ENCODE data around the gene APOD. TPM values are rescaled to one million over a fixed set of nuclear protein-coding genes. Genes with fewer than 3 reads are reported as not detected.

The APOD gene
- total RNA-seq, 2 donors from 2014 or later = 343 to 463 TPM

DNA sequence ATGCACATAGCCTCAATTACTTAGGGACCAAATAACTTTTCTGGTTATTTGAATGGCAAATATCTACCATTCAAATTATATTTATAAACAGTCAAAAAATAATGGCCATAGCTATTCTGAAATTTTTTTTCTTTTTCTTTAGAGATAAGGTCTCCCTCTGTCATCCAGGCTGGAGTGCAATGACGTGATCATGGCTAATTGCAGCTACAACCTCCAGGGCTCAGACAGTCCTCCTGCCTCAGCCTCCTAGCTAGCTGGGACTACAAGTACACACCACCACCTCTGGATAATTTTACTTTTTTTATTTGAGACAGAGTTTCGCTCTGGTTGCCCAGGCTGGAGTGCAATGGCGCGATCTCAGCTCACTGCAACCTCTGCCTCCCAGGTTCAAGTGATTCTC lies 57.2 kb downstream of the APOD start:
- Histone ChIP-seq H3K36me3 (replicated peaks in 1 of 2; ENCODE audit: insufficient read depth in 1 of 2, low read depth in 2 of 2) (no peaks in the 10 kb centered on the region), H3K27ac (no peak overlapping the region), H3K4me1 (peaks cover 5% of the 10 kb centered on the region), H3K4me3 (no peak overlapping the region), H3K27me3 (no peaks in the 10 kb centered on the region), H3K9me3 (no peaks in the 10 kb centered on the region)
- intact Hi-C loops (cut with DNase I) = no loop called here
- no peak for DNase-seq
- no peak for ATAC-seq
- no peak for TF ChIP-seq POLR2A (IDR thresholded peaks at IDR 0.05)
- TF ChIP-seq, protein P1, sequence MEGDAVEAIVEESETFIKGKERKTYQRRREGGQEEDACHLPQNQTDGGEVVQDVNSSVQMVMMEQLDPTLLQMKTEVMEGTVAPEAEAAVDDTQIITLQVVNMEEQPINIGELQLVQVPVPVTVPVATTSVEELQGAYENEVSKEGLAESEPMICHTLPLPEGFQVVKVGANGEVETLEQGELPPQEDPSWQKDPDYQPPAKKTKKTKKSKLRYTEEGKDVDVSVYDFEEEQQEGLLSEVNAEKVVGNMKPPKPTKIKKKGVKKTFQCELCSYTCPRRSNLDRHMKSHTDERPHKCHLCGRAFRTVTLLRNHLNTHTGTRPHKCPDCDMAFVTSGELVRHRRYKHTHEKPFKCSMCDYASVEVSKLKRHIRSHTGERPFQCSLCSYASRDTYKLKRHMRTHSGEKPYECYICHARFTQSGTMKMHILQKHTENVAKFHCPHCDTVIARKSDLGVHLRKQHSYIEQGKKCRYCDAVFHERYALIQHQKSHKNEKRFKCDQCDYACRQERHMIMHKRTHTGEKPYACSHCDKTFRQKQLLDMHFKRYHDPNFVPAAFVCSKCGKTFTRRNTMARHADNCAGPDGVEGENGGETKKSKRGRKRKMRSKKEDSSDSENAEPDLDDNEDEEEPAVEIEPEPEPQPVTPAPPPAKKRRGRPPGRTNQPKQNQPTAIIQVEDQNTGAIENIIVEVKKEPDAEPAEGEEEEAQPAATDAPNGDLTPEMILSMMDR (IDR thresholded peaks at IDR 0.05) = no peak
- 87 to 98% methylated on average over 4 of the region's 4 CpGs for WGBS, 2 donors

GRCh38 chr3:195524171-195524896 lies 59.4 kb downstream of the APOD start:
- DNase-seq (no peak), ATAC-seq (no peak)
- no peaks in the 10 kb centered on the region for H3K27me3 ChIP-seq
- intact Hi-C loops (cut with DNase I) = loop anchor here (5.0 kb wide), 1 partner anchor 252 kb away; the partner anchor contains the start of gene XXYLT1
- H3K9me3 ChIP-seq = no peaks in the 10 kb centered on the region
- TF ChIP-seq POLR2A (IDR thresholded peaks at IDR 0.05) = no peak
- TF ChIP-seq, protein P1 (IDR thresholded peaks at IDR 0.05) = no peak
- H3K4me1 ChIP-seq = peaks cover 5% of the 10 kb centered on the region
- WGBS, 2 donors = 77 to 85% methylated on average over 14 of the region's 14 CpGs
- no peaks in the 10 kb centered on the region for H3K36me3 ChIP-seq (replicated peaks in 1 of 2; ENCODE audit: insufficient read depth in 1 of 2, low read depth in 2 of 2)
- no peak overlapping the region for H3K4me3 ChIP-seq
- H3K27ac ChIP-seq = no peak overlapping the region

- intact Hi-C loops (cut with DNase I) = loop anchor here (5.0 kb wide), 1 partner anchor 250 kb away; the partner anchor contains the start of gene XXYLT1
- H3K27me3 ChIP-seq = no peaks in the 10 kb centered on the region
- peaks cover 5% of the 10 kb centered on the region for H3K4me1 ChIP-seq
- 51 to 55% methylated on average over 6 of the region's 6 CpGs for WGBS, 2 donors
- H3K4me3 ChIP-seq = no peak overlapping the region
- H3K27ac ChIP-seq = no peak overlapping the region
- no peak for TF ChIP-seq POLR2A (IDR thresholded peaks at IDR 0.05)
- TF ChIP-seq, protein P1 (IDR thresholded peaks at IDR 0.05) = peak; percentile 39 to 78 (median 71)
- no peaks in the 10 kb centered on the region for H3K9me3 ChIP-seq
- ATAC-seq (no peak), DNase-seq (no peak)
- H3K36me3 ChIP-seq (replicated peaks in 1 of 2; ENCODE audit: insufficient read depth in 1 of 2, low read depth in 2 of 2) = no peaks in the 10 kb centered on the region
These were observed 61.3 kb downstream of the APOD start for GRCh38 chr3:195522254-195523023.

Small RNAs within 50 kb of the gene (small RNA-seq; reads per million reads assigned to genes)
- gene RN7SL73P (not detected), gene RNU6ATAC24P (not detected)

Other genes with a start within 250 kb of the APOD start
- 10 to 100 TPM; 25.1 to 25.9 TPM for gene ACAP2, start 140.9 kb downstream of the APOD start, total RNA-seq
- gene PPP1R2, start 40.6 kb downstream of the APOD start, total RNA-seq = 10 to 100 TPM; 32.7 to 42.5 TPM
- 10 to 100 TPM; 11.2 to 21.8 TPM for gene MUC20, start 137.0 kb upstream of the APOD start, total RNA-seq
- gene MUC4, start 228.0 kb upstream of the APOD start, total RNA-seq = not detected